ENCODE measurements around the gene LTBR.

- TF ChIP-seq, protein P1, sequence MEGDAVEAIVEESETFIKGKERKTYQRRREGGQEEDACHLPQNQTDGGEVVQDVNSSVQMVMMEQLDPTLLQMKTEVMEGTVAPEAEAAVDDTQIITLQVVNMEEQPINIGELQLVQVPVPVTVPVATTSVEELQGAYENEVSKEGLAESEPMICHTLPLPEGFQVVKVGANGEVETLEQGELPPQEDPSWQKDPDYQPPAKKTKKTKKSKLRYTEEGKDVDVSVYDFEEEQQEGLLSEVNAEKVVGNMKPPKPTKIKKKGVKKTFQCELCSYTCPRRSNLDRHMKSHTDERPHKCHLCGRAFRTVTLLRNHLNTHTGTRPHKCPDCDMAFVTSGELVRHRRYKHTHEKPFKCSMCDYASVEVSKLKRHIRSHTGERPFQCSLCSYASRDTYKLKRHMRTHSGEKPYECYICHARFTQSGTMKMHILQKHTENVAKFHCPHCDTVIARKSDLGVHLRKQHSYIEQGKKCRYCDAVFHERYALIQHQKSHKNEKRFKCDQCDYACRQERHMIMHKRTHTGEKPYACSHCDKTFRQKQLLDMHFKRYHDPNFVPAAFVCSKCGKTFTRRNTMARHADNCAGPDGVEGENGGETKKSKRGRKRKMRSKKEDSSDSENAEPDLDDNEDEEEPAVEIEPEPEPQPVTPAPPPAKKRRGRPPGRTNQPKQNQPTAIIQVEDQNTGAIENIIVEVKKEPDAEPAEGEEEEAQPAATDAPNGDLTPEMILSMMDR (IDR thresholded peaks at IDR 0.05), result no peak
- TF ChIP-seq RAD21 (conservative IDR thresholded peaks at IDR 0.05 in 1 of 2, IDR thresholded peaks at IDR 0.05 in 1 of 2) (no peak), MAFK (IDR thresholded peaks at IDR 0.05; ENCODE audit: partially characterized antibody) (no peak), BHLHE40 (IDR thresholded peaks at IDR 0.05; ENCODE audit: low read depth, low read length) (no peak), JUN (IDR thresholded peaks at IDR 0.05) (no peak), POLR2A (IDR thresholded peaks at IDR 0.05; ENCODE audit: low read length) (no peak), HEYL (CRISPR knock-in tag; IDR thresholded peaks at IDR 0.05) (no peak), EP300 (IDR thresholded peaks at IDR 0.05) (no peak), CBX8 (IDR thresholded peaks at IDR 0.05) (no peak), HDAC2 (IDR thresholded peaks at IDR 0.05) (no peak)
- TF ChIP-seq, protein P2, sequence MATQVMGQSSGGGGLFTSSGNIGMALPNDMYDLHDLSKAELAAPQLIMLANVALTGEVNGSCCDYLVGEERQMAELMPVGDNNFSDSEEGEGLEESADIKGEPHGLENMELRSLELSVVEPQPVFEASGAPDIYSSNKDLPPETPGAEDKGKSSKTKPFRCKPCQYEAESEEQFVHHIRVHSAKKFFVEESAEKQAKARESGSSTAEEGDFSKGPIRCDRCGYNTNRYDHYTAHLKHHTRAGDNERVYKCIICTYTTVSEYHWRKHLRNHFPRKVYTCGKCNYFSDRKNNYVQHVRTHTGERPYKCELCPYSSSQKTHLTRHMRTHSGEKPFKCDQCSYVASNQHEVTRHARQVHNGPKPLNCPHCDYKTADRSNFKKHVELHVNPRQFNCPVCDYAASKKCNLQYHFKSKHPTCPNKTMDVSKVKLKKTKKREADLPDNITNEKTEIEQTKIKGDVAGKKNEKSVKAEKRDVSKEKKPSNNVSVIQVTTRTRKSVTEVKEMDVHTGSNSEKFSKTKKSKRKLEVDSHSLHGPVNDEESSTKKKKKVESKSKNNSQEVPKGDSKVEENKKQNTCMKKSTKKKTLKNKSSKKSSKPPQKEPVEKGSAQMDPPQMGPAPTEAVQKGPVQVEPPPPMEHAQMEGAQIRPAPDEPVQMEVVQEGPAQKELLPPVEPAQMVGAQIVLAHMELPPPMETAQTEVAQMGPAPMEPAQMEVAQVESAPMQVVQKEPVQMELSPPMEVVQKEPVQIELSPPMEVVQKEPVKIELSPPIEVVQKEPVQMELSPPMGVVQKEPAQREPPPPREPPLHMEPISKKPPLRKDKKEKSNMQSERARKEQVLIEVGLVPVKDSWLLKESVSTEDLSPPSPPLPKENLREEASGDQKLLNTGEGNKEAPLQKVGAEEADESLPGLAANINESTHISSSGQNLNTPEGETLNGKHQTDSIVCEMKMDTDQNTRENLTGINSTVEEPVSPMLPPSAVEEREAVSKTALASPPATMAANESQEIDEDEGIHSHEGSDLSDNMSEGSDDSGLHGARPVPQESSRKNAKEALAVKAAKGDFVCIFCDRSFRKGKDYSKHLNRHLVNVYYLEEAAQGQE (IDR thresholded peaks at IDR 0.05), result no peak
Measured at GRCh38 chr12:6424866-6425265, 40.9 kb downstream of the LTBR start.

All from A549 (cell line).